COLO668 (cell line): Measurements from ENCODE around the gene STX1B.
"Not testable (repeated sequence)": the region's sequence is repeated elsewhere in the genome, so short reads cannot be mapped to it uniquely, and the experiment has no call there.

Source experiments
- DNase-seq: peaks from one replicate; lab custom pipeline; 2025; ENCODE audit not compliant: unreplicated experiment; lab: John Stamatoyannopoulos, UW

STX1B gene

DNA sequence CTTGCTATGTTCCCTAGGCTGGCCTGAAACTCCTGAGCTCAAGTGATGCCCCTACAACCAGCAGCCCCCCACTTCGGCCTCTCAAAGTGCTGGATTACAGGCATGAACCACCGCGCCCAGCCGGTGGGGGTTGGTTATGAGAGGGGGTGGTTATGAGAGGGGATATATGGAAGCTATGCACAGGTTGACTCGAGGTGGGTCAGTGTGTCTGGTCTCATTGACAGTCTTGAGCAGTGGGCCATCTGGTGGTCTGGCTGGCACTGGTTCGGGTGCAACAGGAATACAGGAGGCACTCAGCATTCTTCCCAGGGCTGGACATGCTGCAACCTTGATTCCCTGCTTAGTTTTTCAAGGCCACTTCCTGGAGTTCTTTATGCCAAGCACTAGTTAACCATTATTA lies 5.6 kb upstream of the STX1B start:
- DNase-seq = no peak

DNA sequence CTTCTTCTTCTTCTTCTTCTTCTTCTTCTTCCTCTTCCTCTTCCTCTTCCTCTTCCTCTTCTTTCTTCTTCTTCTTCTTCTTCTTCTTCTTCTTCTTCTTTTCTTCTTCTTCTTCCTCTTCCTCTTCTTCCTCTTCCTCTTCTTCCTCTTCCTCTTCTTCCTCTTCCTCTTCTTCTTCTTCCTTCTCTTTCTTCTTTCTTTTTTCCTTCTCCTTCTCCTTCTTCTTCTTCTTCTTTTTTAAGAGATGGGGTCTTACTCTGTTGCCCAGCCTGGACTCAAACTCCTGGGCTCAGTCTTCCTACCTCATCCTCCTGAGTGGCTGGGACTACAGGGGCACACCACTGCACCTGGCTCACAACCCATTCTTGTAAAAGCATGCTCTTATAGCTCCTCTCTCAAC lies 2.9 kb upstream of the STX1B start:
- not testable (repeated sequence) for DNase-seq

DNA sequence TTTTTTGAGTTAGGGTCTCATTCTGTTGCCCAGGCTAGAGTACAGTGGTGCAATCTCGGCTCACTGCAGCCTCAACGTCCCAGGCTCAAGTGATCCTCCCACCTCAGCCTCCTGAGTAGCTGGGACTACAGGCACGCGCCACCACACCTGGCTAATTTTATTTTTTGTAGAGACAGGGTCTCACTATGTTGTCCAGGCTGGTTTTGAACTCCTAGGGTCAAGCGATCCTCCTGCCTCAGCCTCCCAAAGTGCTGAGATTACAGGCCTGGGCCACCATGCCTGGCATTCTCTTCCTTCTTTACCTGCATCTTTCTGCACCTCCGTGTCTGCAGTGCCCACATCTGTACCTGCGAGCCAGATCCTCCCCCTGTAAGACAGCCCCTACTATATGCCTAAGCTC lies 1.4 kb upstream of the STX1B start:
- not testable (repeated sequence) for DNase-seq

DNA sequence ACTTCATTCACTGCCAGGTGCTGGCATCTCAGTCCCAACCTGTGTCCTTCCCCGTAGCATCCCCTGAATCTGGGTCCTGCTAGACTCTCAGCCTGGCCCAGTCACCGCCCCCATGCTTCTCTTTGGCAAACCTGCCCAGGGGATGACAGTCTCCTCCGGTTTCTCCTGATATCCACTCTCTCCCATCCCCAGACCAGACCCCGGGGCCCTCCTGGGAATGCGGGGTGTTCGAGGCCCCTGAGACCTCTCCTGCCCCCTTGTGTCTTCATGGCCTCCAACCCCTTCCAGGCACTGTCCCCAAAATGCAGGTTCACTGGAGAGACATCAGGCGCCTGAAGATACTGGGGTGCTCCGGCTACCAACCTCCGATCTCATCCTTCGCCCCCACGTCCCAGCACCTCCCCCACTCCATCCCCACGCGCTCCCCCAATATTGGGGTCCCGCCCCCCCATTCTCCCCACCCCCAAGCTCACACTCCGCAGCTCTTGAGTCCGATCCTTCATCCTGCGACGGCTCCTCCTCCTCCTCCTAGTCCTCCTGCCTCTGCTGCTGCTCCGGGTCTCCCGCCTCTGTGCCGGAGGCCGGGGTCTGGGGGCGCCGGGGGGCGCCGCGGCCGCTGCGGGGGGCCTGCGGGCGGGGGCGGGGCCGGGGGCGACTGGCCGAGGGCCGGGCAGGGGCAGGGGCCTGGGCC lies 399 bp downstream of the STX1B start:
- no peak for DNase-seq

DNA sequence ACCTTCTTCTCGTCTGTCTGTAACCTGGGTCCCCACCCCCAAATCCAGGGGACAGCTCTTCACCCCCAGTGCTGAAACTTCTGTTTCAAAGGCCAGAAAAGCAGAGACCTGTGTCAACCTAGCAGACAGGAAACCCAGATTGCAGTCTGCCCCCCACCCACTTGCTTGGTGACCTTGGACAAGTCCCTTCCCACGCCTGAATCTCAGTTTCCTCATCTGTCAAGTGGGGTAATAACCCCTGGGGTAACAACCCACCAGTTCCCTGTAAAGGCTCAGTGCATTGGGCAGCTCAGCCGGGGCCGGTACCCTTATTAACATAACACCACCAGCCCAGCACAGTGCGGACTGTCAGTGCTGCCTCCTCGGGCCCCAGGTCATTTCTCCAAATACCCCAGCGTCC lies 1.3 kb downstream of the STX1B start:
- DNase-seq = no peak

DNA sequence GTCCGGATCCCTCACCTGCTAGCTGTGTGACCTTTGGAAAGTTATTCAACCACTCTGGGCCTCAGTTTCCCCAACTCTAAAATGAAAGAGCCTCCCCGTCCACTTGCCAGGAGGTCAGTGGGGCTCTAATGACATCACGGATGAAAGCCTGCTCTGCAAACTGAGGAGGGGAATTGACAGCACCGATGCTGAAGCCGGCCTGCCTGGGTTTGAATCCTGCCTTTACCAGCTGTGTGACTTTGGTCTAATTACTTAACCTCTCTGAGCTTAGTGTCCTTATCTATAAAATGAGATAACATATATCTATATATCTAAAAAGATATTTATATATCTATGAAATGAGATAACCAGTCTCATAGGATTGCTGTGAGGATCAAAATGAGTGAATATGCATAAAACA lies 1.9 kb downstream of the STX1B start:
- no peak for DNase-seq

DNA sequence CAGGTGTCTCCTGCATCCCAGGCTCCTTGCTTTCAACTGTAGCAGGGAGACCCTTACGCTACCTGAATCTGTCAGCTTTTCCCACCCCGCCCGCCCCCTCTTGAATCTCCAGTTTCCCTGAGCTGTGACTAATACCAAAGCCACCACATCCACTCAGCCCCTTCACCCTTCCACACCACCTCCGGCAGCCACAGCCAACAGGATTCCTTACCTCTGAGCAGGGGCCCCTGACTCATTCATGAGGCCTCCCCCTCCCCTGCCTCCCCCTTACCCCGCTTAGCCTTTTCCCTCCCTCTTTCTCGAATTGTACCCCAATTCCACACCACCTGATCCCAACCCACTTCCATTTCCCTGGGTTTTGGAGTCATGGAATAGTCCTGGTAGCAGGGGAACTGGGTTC lies 2.3 kb downstream of the STX1B start:
- DNase-seq = no peak

DNA sequence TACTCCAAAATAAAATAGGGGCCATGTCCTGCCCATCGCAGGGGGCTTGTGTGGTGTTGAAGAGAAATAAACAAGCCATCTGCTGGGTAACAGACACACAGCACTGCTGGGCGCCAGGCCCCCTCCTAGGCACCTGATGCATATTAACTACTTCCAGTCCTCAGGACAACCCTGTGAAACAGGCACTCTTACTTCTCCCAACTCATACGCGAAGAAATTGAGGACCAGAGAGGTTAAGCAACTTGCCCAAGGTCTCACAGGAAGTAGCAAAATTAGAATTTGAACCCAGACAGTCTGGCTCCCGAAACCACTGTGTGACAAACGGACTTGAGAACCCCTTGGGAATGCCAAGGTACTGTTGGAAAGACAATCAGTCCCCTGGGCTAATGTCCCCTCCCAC lies 2.8 kb downstream of the STX1B start:
- no peak for DNase-seq

DNA sequence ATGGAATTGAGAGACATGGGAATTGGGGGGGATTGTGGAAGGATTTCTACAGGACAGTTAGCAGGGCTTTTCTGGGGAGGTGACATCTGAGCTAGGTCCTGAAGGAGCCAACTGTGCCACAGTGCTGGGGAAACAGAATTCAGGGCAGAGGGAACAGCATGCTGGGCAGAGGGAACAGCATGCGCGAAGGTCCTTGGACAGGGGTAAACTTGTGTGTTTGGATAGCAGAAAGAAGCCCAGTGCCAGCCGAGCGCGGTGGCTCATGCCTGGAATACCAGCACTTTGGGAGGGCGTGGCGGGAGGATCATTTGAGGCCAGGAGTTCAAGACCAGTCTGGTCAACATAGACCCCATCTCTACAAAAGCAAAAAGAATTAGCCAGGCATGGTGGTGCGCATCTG lies 3.8 kb downstream of the STX1B start:
- DNase-seq = no peak

DNA sequence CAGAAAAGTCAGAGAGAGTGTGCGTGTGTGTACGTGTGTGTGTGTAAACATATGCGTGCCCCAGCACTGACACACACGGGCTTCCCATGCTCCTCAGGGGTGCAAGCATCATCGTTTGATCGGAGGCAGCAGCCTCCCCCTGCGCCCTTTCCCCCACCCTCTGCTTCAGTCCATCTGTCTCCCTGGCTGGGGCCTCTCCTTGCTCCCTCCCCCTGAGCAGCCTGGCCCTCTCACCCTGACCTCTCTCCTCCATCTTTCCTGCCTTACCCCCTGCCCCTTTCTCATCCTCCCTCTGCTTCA lies 4.4 kb downstream of the STX1B start:
- DNase-seq = no peak

DNA sequence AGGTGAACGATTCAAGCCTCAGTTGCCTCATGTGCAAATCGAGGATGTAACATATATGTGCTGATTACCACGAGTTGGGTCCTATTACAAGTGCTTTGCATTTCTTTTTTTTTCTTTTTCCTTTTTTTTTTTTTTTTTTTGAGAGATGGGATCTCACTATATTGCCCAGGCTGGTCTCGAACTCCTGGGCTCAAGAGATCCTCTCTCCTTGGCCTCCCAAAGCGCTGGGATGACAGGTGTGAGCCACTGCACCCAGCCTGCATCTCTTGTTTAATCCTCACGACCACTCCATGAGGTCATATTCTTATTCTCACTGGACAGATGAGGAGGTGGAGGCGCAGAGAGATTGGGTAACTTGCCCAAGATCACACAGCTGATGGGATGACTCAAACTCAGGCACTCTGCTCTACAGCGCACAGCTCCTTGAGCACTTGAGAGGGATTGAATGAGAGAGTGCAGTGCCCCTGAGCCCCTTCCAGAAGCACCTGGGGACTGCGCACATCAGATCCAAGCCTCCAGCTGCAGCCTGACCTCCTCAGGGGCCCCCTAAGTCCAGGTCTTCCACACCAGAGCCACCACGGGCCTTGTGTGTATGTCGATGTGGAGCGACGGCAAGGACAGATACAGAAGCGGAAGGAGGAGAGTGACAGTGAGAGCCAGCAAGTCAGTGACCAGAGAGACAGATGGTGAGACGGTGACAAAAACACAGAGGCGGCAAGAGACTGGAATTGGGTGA lies 4.9 kb downstream of the STX1B start:
- DNase-seq = no peak

DNA sequence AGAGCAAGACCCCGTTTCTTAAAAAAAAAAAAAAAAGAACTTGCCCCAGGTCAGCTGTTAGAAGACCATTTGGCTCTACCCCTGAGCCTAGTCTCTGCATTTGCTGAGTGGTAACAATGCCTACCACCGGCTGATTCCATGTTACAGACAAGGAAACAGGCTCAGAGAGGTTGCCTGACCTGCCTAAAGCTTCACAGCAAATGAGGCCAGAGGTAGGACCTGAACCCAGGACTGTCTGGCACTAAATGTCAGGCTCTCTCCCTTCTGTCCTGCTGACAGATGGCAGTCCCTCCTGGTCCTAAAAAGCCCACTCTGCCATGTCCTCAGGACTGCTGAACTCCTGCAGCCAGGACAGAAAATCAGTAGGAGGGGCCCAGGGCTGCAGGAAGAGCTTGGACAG lies 5.8 kb downstream of the STX1B start:
- DNase-seq = no peak

DNA sequence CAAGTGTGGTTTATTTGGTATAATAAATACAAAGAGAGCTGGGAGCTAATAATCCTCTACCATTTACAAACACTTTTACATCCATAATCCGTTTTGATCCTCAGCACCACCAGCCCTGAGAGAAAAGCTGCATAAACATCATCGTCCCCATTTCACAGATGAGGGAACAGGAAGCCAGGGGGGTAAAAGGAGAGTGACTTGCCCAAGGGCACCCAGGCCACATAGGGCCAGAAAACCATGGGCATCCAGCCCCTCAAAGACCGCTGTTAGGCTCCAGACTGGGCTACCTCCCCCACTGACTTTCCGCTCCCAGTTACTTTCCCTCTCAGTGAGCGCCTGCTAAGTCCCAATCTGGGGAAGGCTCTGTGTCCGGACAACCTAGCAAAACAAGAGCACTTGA lies 6.7 kb downstream of the STX1B start:
- DNase-seq = no peak

DNA sequence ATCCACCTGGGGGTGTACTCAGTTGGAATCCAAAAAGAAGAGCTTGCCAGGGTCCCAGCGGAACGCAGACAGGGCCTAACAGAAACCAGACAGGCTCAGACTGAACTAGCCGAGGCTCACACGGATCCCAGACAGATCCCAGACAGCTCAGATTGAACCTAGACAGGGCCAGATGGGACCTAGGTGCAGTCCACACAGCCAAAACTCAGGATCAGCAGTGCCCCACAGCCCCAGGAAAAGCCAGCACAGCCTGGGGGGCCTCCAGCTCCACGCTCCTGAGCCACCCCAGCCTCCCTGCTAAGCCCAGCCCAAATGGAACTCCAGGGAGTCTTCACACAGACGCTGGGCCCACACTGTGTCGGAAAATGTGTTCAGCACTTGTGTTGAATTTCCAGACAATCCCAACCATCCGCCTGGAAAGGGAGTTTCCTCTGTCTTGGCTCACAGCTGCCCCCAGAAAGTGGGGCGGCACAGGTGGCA lies 7.5 kb downstream of the STX1B start:
- no peak for DNase-seq

DNA sequence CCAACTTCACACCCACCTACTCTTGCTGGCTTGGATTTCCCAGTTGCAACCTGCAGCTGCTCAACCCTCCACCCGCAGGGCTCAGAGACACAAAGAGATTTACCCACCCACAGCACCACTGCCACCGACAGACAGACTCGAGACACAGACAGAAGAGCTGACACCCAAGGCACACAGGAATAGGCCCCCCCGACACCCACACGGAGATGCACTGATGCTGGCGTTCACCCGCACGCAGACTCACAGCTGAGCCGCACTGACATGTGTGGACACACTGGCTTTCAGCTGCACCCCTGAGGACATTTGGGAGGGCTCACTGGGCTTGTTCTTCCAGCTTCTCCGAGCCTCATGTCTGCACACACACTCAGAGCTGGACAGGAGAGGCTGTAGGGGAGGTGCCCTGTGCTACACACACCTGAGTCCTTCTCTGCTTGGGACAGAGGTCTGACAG lies 8.2 kb downstream of the STX1B start:
- DNase-seq = no peak

DNA sequence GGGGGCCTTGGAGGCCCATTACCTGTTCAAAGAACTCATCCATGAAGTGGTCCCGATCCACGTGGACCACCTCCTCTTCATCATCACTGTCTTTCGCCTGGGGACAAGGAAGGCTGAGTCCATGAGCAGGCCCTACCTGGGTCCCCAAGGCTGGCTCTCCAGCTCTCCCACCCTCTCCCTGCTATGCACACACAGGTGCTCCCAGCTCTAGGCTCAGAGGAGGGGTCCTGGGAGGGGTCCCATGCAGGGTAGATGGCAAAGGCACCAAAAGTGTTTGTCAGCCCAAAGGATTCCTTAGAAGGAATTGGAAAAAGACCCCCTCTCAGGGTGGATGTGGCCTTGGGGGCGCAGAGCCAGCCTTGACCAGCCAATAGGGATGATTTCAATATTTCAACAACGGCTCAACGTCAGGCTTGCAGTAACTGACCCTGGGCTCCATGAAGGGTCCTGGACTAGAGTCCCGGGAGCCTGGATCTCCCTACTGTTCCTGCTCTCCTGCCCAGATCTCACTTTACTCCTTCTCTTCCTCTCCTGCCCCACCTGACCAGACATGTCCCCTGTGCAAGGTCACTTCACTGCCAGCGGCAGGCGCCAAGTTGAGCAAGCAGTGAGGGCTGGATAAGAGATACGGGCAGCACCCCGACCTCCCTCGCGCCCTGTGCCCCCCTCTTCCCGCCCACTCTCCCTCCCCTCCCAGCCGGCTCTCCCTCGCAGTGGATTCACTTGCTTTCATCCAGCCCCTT lies 8.8 kb downstream of the STX1B start:
- no peak for DNase-seq

DNA sequence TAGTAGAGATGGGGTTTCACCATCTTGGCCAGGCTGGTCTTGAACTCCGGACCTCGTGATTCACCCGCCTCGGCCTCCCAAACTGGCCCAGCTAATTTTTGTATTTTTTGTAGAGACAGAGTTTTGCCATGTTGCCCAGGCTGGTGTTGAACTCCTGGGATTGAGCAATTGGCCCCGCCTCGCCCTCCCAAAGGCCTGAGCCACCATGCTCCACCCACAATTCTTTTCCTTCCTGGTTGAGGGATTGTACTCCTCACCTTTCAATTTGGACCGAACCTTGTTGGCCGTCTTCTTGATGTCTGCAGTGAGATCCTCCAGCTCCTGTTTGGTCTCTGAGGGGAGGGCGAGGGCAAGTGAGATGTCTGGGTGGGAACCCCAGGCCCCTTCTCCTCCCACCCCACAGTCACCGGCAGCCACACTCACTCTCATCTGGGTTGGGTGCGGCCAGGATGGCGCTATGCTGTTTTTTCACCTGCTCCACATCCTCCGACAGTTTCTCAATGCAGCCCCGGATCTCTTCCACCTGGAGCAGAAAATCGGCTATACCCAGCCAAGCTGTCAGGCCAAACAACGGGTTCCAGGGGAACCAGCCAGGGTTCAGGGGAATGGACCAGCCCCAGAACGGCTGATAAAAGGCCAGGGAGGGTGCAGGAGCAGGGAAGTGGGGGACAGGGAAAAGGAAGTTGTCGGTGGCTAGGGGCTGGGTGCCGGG lies 9.6 kb downstream of the STX1B start:
- DNase-seq = no peak

DNA sequence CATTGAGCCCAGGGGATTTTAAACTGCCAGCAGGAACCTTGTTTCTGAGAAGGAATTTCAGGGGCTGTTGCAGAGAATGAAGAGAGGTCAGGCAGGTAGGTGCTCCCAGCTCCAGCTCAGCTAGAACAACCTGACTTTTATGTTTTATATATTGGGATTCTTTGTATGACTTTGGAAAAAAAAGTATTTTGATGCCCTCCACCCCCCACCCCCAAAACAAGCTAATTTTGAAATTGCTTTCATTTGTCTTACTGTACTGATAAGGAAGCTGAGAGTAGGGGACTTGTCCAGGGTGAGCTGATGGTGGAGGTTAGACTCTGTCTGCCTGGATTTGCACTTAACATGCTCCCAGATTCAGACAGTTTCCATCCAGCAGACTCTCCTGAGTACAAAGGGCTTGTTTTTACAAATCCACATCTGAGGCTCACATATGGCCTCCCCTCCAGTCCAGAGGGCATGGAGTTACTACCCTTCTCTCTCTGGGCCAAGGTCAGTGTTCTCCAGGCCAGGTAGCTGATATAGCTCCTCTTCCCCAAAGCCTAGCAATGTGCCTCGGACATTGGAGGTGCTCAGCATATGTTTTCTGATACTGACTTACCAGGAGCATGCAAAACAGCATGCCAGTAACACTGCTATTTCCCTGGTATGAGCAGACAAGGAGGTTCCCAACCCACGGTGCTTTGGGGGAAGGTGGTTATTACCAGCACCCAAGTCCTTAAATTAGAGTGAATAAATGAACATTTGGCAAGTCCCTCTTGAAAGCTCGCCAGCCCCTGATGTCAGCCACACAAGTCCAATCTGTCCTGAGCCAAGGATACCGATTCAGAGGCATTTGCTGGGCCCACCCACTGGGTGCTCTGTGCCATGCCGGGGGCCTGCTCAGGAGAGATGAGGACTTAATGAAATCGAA lies 11.3 kb downstream of the STX1B start:
- no peak for DNase-seq

DNA sequence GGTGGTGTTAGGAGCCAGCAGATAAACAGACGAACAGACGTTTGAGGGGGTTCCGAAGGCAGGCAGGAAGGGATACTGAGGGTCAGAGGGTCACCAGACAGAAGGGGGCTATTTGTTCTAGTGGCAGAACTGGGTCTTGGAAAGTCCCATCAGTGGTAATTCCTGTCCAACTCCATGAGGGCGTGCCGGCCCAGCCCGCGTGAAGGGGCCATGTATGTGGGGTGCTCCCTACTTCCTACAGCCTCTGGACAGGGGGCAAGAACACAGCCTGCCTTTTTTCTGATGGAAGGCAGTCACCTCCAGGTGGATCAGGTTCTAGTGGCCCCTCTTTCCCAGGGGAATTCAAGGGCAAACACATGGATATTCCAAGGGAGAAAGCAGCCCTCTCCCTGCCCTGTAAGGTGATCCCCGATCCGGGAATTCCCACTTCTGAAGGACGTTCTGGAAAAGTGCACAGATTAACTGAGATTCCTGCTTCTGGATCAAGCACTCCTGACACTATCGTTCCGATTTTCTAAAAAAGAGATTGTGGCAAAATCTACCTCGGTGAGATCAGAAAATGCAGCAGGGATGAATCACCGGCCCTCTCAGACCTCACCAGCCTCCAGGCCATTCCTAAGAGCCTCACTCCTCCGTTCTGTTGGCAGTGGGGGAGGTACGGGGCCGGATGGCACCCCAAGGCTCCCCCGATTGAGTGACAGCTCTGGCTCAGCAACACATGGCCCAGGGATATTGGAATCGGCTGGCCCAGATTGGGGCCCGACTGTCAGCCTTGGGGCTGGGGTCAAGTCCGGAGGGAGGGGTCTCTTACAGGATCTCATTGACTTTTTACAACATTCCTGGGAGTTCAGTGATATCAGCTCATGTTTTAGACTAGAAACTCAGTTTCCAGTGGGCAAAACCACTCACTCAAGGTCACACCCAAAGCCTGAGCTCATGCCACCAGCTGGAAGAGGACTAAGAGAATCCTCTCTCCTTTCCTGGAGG lies 12.4 kb downstream of the STX1B start:
- no peak for DNase-seq
